GM21528 (cell line): ENCODE results near the gene SAMD4B.

ENCODE experiments used
- ATAC-seq: cut with Tn5 transposase; IDR thresholded peaks from one replicate; pipeline ENCODE4 v1.9.1; 2021; ENCODE audit warnings: mild to moderate bottlenecking, moderate library complexity; ENCODE audit not compliant: unreplicated experiment, low FRiP score

Gene SAMD4B

DNA sequence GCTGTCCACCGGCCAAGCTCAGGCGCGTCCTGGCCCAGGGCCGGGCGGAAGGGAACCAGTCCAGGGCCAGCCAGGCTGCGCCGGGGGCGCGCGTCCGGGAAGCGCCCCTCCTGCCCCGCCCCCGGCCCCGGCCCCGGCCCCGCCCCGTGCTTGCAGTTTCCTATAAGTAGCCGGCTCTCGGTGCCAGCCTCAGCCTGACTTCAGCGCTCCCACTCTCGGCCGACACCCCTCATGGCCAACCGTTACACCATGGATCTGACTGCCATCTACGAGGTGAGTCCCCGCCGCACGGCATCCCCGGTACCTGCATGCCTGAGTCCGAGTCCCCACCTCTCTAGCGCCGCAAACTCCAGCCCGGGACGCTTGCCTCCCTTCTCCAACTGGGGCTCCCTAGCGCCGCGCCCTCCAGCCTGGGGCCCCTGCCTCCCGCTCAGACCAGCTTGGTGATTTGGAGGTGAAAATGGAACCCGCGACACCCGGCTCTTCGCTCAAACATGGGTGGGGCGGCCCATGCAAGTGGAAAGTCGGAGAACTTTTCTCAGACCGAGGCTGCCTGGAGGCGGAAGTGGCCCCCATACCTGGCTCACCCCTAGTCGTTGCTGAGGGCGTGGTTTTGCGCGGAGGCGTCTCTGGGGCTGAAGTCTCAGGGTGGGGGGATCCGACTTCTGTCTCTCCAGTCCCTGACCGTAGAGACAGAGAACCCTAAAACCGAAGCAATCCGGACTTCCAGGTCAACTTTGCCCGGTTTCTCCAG, 64.6 kb downstream of the SAMD4B start, which contains the start of gene ZFP36:
TSS of gene ZFP36 (plus strand) at position 192 of the 754 bp plus-strand sequence. CDS start at position 250, 58 bp downstream.
- ATAC-seq, result no peak

DNA sequence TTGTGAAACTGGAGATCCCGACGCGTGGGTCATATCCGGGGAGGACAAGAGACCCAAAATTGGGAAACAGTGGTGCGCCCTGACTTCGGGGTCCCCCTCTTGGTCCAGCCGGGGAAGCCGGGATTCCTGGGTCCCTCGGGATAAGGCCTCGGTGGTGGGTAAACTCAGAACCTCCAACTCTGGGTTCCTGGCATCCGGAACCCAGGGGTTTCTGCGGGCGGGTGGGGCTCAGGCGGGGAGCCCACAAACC, 65.1 kb downstream of the SAMD4B start:
- ATAC-seq, result no peak

DNA sequence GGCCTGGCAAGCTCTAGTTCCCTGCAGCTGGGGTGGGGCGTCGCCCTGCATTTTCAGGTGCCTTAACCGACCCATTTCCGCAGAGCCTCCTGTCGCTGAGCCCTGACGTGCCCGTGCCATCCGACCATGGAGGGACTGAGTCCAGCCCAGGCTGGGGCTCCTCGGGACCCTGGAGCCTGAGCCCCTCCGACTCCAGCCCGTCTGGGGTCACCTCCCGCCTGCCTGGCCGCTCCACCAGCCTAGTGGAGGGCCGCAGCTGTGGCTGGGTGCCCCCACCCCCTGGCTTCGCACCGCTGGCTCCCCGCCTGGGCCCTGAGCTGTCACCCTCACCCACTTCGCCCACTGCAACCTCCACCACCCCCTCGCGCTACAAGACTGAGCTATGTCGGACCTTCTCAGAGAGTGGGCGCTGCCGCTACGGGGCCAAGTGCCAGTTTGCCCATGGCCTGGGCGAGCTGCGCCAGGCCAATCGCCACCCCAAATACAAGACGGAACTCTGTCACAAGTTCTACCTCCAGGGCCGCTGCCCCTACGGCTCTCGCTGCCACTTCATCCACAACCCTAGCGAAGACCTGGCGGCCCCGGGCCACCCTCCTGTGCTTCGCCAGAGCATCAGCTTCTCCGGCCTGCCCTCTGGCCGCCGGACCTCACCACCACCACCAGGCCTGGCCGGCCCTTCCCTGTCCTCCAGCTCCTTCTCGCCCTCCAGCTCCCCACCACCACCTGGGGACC, 65.6 kb downstream of the SAMD4B start:
- no peak for ATAC-seq

DNA sequence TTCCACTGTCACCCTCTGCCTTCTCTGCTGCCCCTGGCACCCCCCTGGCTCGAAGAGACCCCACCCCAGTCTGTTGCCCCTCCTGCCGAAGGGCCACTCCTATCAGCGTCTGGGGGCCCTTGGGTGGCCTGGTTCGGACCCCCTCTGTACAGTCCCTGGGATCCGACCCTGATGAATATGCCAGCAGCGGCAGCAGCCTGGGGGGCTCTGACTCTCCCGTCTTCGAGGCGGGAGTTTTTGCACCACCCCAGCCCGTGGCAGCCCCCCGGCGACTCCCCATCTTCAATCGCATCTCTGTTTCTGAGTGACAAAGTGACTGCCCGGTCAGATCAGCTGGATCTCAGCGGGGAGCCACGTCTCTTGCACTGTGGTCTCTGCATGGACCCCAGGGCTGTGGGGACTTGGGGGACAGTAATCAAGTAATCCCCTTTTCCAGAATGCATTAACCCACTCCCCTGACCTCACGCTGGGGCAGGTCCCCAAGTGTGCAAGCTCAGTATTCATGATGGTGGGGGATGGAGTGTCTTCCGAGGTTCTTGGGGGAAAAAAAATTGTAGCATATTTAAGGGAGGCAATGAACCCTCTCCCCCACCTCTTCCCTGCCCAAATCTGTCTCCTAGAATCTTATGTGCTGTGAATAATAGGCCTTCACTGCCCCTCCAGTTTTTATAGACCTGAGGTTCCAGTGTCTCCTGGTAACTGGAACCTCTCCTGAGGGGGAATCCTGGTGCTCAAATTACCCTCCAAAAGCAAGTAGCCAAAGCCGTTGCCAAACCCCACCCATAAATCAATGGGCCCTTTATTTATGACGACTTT, 66.4 kb downstream of the SAMD4B start:
- no peak for ATAC-seq

DNA sequence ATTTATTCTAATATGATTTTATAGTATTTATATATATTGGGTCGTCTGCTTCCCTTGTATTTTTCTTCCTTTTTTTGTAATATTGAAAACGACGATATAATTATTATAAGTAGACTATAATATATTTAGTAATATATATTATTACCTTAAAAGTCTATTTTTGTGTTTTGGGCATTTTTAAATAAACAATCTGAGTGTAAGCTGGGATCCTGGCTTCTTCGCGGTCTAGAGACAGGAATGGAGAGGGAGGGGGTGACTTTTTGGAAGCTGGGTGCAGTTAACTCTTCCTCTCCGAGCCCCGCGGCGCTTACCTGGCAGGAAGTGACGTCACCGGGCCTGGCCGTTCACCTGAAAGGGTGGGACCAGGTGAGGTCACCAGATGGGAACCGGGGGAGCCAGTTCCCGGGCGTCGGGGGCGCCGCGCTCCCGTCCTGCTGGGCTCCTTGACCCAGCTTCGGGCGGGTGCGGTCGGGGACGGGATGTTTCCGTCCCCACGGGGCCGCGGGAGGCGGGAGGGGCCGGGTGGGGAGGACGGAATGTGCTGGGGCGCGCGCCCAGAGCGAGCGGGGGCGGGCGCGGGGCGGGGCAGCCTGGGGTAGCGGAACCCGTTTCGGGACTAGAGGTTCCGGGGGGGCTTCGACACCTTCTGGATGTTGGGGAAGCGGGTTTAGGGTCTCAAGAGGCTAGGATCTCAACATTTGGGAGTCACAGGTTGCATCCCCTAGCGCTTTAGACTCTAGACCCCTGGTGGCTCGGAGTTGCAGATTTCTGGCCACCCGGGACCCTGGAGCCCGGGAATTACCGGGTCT, 67.2 kb downstream of the SAMD4B start:
- no peak for ATAC-seq

DNA sequence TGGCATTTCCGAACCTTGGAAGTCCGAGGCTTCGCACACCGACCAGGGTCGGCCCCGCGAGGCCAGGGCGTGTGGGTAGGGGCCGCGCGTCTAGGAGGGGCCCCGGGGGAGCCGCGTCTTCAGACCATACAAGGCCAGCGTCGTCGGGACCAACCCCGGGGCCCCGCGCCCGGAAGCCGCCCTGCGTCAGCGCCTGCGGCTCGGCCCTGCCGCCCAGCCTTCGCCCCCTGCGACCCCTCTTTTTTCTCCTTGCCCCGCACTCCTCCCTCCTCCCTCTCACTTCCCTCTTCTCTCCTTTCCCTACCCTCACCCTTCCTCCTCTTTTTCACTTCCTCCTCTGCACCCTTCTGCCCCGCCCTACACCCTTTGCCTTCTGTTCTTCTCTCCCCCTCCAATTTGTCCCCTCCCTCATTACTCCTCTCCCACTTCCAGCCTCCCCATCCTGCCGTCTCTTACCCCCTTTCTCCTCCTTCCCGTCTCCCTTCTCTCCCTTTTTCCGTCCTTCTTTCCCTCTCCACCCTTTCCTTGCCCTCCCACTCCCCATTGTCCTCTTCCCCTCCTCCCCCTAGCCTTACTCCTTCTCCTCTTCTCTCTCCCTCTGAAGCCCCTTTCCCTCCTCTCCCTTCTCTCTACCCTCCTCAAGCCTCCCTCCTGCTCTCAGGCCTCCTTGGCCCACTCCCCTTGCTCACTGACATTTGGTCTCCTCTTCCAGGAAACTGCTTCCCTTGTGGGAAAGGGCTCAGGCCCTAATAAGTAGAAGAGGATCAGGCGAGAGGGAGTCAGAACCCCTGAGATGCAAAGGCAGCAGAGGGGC, 68.0 kb downstream of the SAMD4B start:
- ATAC-seq, result no peak

DNA sequence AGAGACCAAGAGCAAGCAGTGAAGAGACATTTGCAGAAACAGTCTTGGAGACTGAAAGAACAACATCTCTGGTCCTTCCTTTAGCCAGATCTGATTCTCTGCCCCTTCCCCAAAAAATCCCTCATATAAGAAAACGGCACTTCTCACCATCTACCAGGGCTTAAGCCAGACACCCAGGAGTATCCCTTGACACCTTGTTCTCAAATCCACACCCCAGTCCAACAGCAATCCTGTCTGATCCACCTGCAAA, 68.5 kb downstream of the SAMD4B start:
- ATAC-seq, result no peak

DNA sequence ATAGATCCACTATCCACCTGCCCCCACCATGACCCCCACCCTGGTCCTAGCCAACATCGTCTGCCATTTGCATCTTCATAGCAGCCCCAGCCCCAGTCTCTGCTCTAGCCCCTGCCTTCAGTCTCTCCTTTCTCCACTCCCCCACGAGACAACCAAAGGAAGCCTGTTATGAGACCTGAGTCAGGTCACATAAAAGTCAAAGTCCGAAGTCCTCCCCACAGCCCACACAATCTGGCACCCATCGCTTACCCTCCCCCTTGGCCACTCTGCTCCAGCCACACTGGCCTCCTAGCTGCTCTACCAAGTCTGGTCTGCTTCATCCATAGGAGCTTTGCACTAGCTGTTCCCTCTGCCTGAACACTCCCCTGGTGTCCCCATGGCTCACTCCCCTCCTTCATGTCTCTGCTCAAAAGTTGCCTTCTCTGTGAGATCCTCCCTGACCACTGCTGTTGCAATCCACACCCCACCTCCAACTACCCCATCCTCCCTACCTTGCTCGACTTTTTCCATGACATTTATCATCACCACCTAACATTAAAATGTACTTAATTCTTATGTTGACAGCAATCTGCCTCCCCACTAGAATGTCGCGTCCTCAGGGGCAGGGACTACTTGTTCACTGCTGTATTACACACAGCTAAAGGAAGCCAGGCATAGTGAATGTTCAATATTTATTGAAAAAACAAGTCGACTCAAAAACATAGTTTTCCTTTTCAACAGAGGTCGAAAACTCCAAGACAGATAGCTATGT, 69.0 kb downstream of the SAMD4B start:
- ATAC-seq, result no peak

DNA sequence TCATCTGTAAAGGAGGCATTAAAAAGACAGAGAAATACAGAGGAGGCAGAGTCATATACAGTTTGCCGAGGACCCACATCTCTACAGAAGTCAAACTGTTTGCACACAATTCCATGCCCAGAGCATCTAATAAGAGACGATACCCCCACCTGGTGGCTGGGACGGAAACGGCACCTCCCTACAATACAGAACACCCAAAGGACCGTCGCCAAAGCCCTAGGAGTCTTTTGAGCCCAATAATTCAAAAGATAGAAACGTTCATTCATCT, 69.5 kb downstream of the SAMD4B start:
- ATAC-seq, result peak; percentile 30

DNA sequence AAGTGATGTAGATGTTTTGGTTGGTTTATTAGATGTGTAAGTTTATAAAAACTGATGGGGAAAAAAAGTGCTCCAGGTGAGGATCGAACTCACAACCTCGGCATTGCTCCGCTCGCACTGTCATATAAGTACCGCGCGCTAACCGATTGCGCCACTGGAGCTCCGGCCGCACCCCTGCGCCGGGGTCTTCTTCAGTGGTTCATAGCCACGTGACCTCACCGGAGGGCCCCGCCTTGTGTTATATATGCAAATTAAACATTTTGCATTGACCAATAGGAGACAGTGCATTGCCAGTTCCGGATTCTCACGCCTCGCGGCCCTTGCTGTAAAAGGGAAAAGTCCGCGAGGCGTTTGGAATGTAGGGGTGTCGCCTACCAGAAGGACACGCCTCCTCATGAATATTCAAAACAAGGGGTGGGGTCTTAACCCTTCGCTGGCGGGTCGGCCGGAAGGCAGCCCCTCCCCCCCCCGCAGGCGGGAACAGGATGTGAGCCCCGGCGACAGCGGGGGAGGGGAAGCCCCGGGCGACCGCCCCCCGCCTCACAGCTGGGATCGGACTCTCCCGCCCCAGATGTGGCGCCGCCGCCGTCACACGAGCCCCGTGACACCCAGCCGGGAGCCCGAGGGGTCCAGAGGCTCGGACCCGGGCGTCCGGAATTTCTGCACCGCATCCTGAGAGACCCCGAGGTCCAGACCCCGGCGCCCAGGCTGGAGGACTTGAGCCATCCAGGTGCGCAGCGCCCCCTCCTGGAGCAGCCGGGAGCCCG, 70.1 kb downstream of the SAMD4B start, which contains the start of gene PLEKHG2:
TSS of gene PLEKHG2 (plus strand) at position 570 of the 767 bp plus-strand sequence. CDS start 1,418 bp downstream, outside the sequence.
- ATAC-seq, result peak; percentile 48

DNA sequence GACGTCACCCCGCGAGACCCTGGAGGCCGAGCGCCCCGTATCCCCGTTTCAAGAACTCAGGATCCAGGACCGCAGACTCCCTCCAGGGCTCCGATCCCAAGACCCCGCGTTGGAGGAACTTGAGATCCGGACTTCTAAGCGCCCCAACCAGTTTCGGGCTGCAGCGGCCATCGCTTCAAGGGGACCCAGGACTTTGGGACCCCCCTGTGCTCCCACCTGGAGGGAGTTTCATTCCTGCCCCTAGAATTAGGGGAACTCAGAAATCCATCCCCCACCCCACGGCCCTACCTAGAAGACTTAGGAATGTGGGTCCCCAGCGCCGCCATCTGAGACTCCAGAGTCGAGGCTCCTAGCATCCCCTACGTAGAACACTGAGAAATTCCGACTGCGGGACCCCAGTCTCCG, 70.6 kb downstream of the SAMD4B start:
- no peak for ATAC-seq

DNA sequence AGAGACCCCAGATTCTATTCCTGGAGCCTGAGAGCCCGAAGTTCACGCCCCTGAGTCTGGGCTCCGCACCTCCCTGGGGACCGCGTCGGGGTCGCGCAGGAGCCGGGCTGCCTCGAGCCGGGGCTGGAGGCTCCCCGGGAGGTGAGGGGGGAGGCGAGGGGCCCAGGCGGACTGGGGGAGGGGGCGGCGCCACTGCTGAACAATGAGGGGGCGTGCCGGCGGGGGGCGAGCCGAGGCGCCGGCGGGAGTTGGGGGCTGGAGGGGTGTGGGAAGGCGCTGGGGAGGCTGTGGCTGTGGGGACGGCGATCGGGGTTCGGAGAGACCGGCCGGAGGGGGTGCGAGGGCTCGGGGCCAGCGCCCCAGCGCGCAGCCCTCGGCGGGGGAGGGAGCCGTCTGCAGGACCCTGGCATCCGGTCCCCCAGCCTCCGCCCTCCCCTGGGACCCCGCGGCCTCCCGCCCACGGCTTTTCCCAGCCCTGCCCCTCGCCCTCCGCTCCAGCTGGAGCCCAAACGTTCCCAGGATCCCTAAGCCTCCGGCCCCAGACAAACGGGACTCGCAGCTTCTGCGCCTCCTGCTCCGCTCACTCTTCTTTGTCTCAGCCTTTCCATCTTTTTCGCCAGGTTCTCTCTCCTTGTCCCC, 71.2 kb downstream of the SAMD4B start:
- ATAC-seq, result no peak

DNA sequence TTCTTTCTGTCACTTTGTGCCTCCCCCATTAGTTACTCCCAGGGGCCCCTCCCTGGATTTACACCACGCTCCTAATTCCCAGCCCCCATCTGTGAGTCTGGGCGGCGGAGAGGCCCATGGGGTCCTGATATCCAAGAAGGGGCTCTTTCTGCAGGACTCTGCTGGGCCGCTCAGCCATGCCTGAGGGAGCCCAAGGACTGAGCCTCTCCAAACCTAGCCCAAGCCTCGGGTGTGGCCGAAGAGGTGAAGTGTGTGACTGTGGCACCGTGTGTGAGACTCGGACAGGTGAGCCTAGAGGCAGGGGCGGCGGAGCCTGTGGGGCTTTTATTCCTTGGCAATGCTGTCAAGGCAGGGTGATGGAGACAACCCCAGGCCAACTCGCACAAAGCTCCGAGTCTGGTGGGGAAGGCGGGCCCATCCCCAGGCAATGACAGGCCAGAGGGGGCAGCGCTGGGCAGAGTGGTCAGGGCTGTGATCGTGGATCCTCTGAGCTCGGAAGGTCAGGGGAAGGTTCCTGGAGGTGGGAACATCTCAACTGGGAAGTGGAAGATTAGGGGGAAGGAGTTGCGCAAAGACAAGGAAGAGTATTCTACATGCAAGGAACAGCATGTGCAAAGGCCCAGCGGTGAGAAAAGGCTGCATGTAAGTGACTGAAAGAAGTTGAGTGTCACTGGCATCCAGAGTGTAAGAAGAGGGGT, 71.8 kb downstream of the SAMD4B start:
- no peak for ATAC-seq

DNA sequence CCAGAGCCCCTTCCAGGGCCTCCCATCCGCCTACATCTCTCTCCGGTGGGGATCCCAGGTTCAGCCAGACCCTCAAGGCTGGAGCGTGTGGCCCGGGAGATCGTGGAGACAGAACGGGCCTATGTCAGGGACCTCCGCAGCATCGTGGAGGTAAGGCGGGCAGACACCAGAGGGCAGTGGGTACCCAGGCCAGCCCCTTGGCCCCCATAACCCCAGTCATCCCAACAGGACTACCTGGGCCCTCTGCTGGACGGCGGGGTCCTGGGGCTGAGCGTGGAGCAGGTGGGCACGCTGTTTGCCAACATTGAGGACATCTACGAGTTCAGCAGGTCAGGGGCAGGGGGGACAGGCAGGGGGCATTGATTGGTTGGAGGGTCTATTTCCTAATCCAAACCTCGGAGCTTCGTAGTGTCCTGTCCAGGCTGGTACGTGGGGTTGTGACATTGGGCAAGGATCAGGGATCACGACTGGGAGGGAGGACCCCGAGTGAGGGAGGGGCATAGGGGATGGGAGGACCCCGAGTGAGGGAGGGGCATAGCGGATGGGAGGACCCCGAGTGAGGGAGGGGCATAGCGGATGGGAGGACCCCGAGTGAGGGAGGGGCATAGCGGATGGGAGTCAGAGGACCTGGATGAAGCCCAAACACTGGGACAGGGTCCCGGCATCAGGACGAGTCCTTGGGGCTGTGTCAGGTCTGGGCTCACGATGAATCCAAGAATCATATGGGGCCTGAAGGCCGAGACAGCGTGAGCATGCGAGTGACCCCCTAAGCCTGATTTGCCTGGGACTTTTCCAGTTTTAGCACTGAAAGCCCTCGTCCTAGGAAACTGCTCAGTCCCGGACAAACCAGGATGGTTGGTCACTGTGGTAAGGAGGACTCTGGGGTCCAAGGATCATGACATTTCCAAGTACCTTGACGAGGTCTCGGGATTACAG, 73.2 kb downstream of the SAMD4B start:
- ATAC-seq, result no peak

DNA sequence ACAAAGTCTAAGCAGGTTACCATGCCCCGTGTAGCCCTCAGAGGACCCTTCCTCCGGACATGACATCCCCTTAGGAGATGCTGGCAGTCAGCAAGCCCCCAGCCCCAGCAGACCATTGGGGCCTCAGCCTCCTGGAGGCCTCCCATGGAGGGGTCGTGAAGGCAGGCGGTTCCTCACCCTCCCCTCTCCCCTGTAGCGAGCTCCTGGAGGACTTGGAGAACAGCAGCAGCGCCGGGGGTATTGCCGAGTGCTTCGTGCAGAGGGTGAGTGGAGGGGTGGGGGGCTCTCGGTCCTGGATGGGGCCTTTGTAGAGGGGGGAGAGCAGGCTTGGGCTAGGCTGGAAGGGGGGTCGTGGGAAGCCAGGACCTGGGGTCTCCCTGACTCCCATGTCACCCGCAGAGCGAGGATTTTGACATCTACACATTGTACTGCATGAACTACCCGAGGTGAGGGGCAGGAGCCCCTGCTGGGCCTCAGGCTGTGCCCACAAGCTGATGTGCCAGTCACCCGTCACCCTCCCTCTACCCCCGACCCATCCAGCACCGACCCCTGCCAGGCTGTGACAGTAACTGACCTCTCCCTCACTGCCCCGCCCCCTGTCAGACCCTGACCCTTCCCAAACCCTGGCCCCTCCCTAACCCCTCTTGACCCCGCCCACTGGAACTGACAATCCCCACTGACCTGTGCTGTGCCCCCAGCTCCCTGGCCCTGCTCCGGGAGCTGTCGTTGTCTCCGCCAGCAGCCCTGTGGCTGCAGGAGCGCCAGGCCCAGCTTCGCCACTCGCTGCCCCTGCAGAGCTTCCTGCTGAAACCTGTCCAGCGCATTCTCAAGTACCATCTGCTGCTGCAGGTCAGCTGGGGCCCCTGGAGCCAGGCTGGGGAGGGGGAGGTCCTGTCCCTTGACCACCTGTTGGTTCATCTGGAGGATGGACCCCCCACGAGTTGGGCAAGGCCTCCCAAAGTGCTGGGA, 74.2 kb downstream of the SAMD4B start:
- no peak for ATAC-seq
